Small intestine (tissue), 4 donors: ENCODE results near the gene MSTO1. TPM values are rescaled to one million over a fixed set of nuclear protein-coding genes. Genes with fewer than 3 reads are reported as not detected.

ENCODE experiments used
- polyA plus RNA-seq, 4 donors: library from polyadenylated mRNA; stranded (reverse) in 3 of 4; unstranded in 1 of 4; fragments of 200-250 nt in 3 of 4; fragments of 120-200 nt in 1 of 4; gene quantifications; one replicate each; pipeline versions ENCODE4 v1.2.1 to v1.2.3, GENCODE V29; 2013
- donor health status: healthy with polysubstance abuse.
- donor health status: Bipolar disorder and iron deficiency.
- donor health status: healthy.

MSTO1 gene
- polyA plus RNA-seq, 4 donors, result 13.4 to 36.3 (median 20.3) TPM

Other genes with a start within 250 kb of the MSTO1 start
- 10 to 100 TPM in 1 of 4 donors, 1 to 10 TPM in 3; 3.5 to 30.9 (median 6.5) TPM for gene ASH1L, start 47.4 kb upstream of the MSTO1 start, polyA plus RNA-seq
- 10 to 100 TPM; 29.4 to 54.8 (median 35.2) TPM for gene YY1AP1, start 78.6 kb downstream of the MSTO1 start, polyA plus RNA-seq
- gene DAP3, start 78.9 kb downstream of the MSTO1 start, polyA plus RNA-seq, result 10 to 100 TPM; 86.5 to 97.8 (median 91.4) TPM
- gene GON4L, start 247.0 kb downstream of the MSTO1 start, polyA plus RNA-seq, result 10 to 100 TPM; 15.3 to 47.2 (median 22.0) TPM
- 10 to 100 TPM in 1 of 4 donors, 1 to 10 TPM in 1, under 1 TPM in 1, not detected in 1; 0.54 to 12.9 (median 4.7) TPM for gene SYT11, start 249.3 kb downstream of the MSTO1 start, polyA plus RNA-seq